ENCODE measurements around the gene OTOP3.
A peak's percentile ranks its signal among the peaks of the same experiment; 100 is the strongest.

The OTOP3 gene

DNA sequence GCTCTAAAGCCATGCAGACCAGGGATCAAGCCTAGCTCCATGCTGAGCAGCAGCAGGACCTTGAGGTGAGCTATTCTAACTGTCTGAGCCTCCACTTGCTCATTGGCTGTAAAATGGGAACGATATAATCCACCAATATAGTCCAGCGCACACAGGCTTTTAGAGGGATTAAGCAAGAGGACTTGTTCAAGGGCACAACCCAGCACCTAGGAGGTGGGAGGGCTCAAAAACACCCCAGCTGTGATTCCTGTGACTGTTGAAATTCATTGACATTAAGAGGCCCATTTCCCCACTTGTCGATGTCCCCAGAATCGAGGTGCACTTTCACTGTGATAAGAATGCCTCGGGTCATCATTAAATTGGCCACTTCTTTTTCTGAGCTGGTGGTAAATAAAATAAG lies 16.8 kb upstream of the OTOP3 start:
- H3K9ac ChIP-seq (ENCODE audit: low read depth, low read length) = no peak overlapping the region
- H3K9me3 ChIP-seq (ENCODE audit: insufficient read depth, low read depth, low read length) = no peaks in the 10 kb centered on the region
- no peaks in the 10 kb centered on the region for H3K4me1 ChIP-seq (ENCODE audit: insufficient read depth, low read length)
- WGBS = 97% methylated on average over 5 of the region's 5 CpGs
- no peak overlapping the region for H3K27ac ChIP-seq (ENCODE audit: low read depth, low read length)
- no peaks in the 10 kb centered on the region for H3K36me3 ChIP-seq (ENCODE audit: insufficient read depth, low read length)
- peaks cover 34% of the 10 kb centered on the region for H3K27me3 ChIP-seq (ENCODE audit: insufficient read depth, low read length)
- H3K4me3 ChIP-seq (ENCODE audit: low read length) = no peak overlapping the region

- Histone ChIP-seq H3K4me1 (ENCODE audit: insufficient read depth, low read length) (0 out of 2 replicates have a peak, but pooled peaks cover 2% of the 10 kb centered on the region), H3K27ac (ENCODE audit: low read depth, low read length) (no peak overlapping the region), H3K9ac (ENCODE audit: low read depth, low read length) (no peak overlapping the region), H3K4me3 (ENCODE audit: low read length) (no peak overlapping the region), H3K36me3 (ENCODE audit: insufficient read depth, low read length) (no peaks in the 10 kb centered on the region), H3K9me3 (ENCODE audit: insufficient read depth, low read depth, low read length) (no peaks in the 10 kb centered on the region), H3K27me3 (ENCODE audit: insufficient read depth, low read length) (peaks cover 42% of the 10 kb centered on the region)
- WGBS = 89% methylated on average over 67 of the region's 67 CpGs
These were observed 16.0 kb upstream of the OTOP3 start for GRCh38 chr17:74919440-74920305.

GRCh38 chr17:74920306-74920620 lies 15.4 kb upstream of the OTOP3 start:
- no peaks in the 10 kb centered on the region for H3K36me3 ChIP-seq (ENCODE audit: insufficient read depth, low read length)
- H3K4me1 ChIP-seq (ENCODE audit: insufficient read depth, low read length) = 0 out of 2 replicates have a peak, but pooled peaks cover 2% of the 10 kb centered on the region
- H3K9ac ChIP-seq (ENCODE audit: low read depth, low read length) = no peak overlapping the region
- H3K27ac ChIP-seq (ENCODE audit: low read depth, low read length) = no peak overlapping the region
- H3K9me3 ChIP-seq (ENCODE audit: insufficient read depth, low read depth, low read length) = no peaks in the 10 kb centered on the region
- H3K4me3 ChIP-seq (ENCODE audit: low read length) = no peak overlapping the region
- WGBS = 94% methylated on average over 27 of the region's 27 CpGs
- H3K27me3 ChIP-seq (ENCODE audit: insufficient read depth, low read length) = peaks cover 48% of the 10 kb centered on the region

DNA sequence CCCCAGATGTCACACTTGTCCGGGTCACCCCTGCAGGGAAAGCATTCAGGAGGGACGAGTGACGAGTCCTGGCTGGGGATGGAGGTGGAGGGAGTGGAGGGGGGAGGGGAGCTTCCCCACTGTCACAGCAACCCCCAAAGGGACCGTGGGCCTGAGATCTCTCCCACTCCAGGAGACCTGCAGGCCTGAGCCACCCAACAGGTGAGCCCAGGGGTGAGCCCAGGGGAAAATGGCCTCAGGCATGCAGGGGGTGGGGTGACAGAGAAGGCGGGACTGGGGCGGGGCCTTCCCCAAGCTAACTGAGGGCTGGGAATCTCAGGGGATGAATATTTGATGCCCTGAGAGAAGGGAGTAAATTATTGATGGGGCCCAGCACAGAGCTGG lies 15.1 kb upstream of the OTOP3 start:
- H3K36me3 ChIP-seq (ENCODE audit: insufficient read depth, low read length) = no peaks in the 10 kb centered on the region
- WGBS = 61% methylated on average over 5 of the region's 6 CpGs
- no peak overlapping the region for H3K9ac ChIP-seq (ENCODE audit: low read depth, low read length)
- H3K27ac ChIP-seq (ENCODE audit: low read depth, low read length) = no peak overlapping the region
- H3K4me1 ChIP-seq (ENCODE audit: insufficient read depth, low read length) = 0 out of 2 replicates have a peak, but pooled peaks cover 2% of the 10 kb centered on the region
- H3K27me3 ChIP-seq (ENCODE audit: insufficient read depth, low read length) = peaks cover 52% of the 10 kb centered on the region
- H3K9me3 ChIP-seq (ENCODE audit: insufficient read depth, low read depth, low read length) = no peaks in the 10 kb centered on the region
- no peak overlapping the region for H3K4me3 ChIP-seq (ENCODE audit: low read length)

- 0 out of 2 replicates have a peak, but pooled peaks cover 2% of the 10 kb centered on the region for H3K4me1 ChIP-seq (ENCODE audit: insufficient read depth, low read length)
- H3K27me3 ChIP-seq (ENCODE audit: insufficient read depth, low read length) = peaks cover 57% of the 10 kb centered on the region
- H3K36me3 ChIP-seq (ENCODE audit: insufficient read depth, low read length) = no peaks in the 10 kb centered on the region
- H3K27ac ChIP-seq (ENCODE audit: low read depth, low read length) = no peak overlapping the region
- H3K4me3 ChIP-seq (ENCODE audit: low read length) = no peak overlapping the region
- 68% methylated on average over 19 of the region's 19 CpGs for WGBS
- no peak overlapping the region for H3K9ac ChIP-seq (ENCODE audit: low read depth, low read length)
- H3K9me3 ChIP-seq (ENCODE audit: insufficient read depth, low read depth, low read length) = no peaks in the 10 kb centered on the region
These were observed 14.5 kb upstream of the OTOP3 start for GRCh38 chr17:74921026-74921681.

- H3K27ac ChIP-seq (ENCODE audit: low read depth, low read length) = no peak overlapping the region
- WGBS = 93% methylated on average over 2 of the region's 2 CpGs
- no peak overlapping the region for H3K4me3 ChIP-seq (ENCODE audit: low read length)
- H3K9me3 ChIP-seq (ENCODE audit: insufficient read depth, low read depth, low read length) = no peaks in the 10 kb centered on the region
- H3K4me1 ChIP-seq (ENCODE audit: insufficient read depth, low read length) = 0 out of 2 replicates have a peak, but pooled peaks cover 2% of the 10 kb centered on the region
- peaks cover 63% of the 10 kb centered on the region for H3K27me3 ChIP-seq (ENCODE audit: insufficient read depth, low read length)
- no peak overlapping the region for H3K9ac ChIP-seq (ENCODE audit: low read depth, low read length)
- no peaks in the 10 kb centered on the region for H3K36me3 ChIP-seq (ENCODE audit: insufficient read depth, low read length)
These were observed 13.9 kb upstream of the OTOP3 start for GRCh38 chr17:74921769-74922168.

DNA sequence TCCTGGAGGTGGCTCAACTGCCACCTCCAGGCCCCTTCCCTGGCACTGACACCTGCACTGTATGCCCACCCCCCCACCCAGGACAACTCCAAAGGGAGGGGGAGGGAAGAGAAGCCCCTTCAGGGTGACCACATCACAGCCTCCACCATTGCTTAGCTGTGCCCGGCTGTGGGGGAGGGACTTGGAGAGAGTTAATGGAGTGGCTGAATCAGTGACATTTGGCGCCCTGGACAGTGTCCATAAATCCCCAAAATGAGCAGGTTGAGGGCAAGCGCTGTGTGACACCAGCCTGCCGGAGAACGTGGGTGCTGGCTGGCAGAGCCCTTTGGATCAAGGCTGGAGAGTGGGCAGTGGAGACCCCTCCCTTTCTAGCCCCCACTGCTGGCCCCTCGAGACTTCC lies 13.5 kb upstream of the OTOP3 start:
- WGBS = 82% methylated on average over 6 of the region's 6 CpGs
- Histone ChIP-seq H3K27me3 (ENCODE audit: insufficient read depth, low read length) (peaks cover 67% of the 10 kb centered on the region), H3K4me3 (ENCODE audit: low read length) (no peak overlapping the region; the same call in 1 of the 2 replicates)

GRCh38 chr17:74922694-74923537 lies 12.8 kb upstream of the OTOP3 start, which contains the start of gene USH1G:
TSS of gene USH1G (minus strand) at chr17:74923255. CDS start at chr17:74923073, 182 bp downstream.
- 9% methylated on average over 57 of the region's 57 CpGs for WGBS
- H3K9ac ChIP-seq (ENCODE audit: low read depth, low read length) = no peak within 1 kb of the TSS
- no peak within 1 kb of the TSS for H3K27ac ChIP-seq (ENCODE audit: low read depth, low read length)

More for the DNA sequence above, 13.5 kb upstream of the OTOP3 start:
- Histone ChIP-seq H3K36me3 (ENCODE audit: insufficient read depth, low read length) (no peaks in the 10 kb centered on the region), H3K27ac (ENCODE audit: low read depth, low read length) (no peak overlapping the region), H3K9ac (ENCODE audit: low read depth, low read length) (no peak overlapping the region), H3K9me3 (ENCODE audit: insufficient read depth, low read depth, low read length) (no peaks in the 10 kb centered on the region), H3K4me1 (ENCODE audit: insufficient read depth, low read length) (0 out of 2 replicates have a peak, but pooled peaks cover 2% of the 10 kb centered on the region)

DNA sequence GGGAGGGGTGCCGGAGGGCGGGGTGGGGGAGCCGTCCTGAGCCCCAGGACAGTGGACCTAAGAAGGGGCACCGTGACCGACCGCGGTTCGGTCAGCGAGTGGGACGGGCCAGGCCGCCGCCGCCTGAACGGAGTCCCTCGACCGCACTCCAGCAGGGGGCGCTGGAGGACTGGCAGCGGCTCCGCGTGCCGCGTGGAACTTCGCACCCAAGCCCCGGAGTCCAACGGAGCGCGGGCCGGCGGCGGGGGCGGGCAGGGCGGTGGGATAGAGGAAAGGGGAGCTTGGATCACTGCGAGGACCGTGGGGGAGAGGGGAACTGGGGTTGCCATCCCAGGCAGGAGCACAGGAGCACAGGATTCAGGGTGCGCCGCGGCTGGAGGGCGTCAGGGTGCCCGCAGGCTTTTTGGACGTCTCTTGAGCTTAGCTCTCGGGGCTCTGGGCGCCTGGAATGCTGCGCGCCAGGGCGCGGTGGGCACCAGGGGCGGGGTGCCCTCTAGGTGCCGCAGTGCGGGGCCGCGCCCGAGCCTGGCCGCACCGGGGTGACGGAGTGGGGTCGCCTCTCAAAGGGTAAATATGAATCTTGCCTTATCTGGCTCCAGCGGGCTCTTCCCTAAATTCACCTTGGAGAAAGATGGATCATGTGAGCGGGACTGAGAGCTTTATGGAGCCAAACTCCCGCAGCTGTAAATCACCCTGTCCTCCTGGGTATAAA lies 12.0 kb upstream of the OTOP3 start:
- WGBS = 4% methylated on average over 59 of the region's 59 CpGs

More at GRCh38 chr17:74922694-74923537, 12.8 kb upstream of the OTOP3 start, which contains the start of gene USH1G:
- Histone ChIP-seq H3K4me1 (ENCODE audit: insufficient read depth, low read length) (0 out of 2 replicates have a peak, but pooled peaks cover 2% of the 10 kb centered on the region), H3K9me3 (ENCODE audit: insufficient read depth, low read depth, low read length) (no peaks in the 10 kb centered on the region), H3K4me3 (ENCODE audit: low read length) (peak within 1 kb of the TSS; percentile 47), H3K36me3 (ENCODE audit: insufficient read depth, low read length) (no peaks in the 10 kb centered on the region), H3K27me3 (ENCODE audit: insufficient read depth, low read length) (peaks cover 74% of the 10 kb centered on the region)

GRCh38 chr17:74924250-74924948 lies 11.3 kb upstream of the OTOP3 start, which contains the start of gene OTOP2:
TSS of gene OTOP2 (plus strand) at chr17:74924273. CDS start at chr17:74924633, 360 bp downstream.
- peaks cover 85% of the 10 kb centered on the region for H3K27me3 ChIP-seq (ENCODE audit: insufficient read depth, low read length)

More for the DNA sequence above, 12.0 kb upstream of the OTOP3 start:
- H3K36me3 ChIP-seq (ENCODE audit: insufficient read depth, low read length) = no peaks in the 10 kb centered on the region
- peak overlapping the region; percentile 47 for H3K4me3 ChIP-seq (ENCODE audit: low read length)
- H3K9me3 ChIP-seq (ENCODE audit: insufficient read depth, low read depth, low read length) = no peaks in the 10 kb centered on the region
- peaks cover 82% of the 10 kb centered on the region for H3K27me3 ChIP-seq (ENCODE audit: insufficient read depth, low read length)
- H3K4me1 ChIP-seq (ENCODE audit: insufficient read depth, low read length) = 0 out of 2 replicates have a peak, but pooled peaks cover 2% of the 10 kb centered on the region
- H3K27ac ChIP-seq (ENCODE audit: low read depth, low read length) = no peak overlapping the region
- no peak overlapping the region for H3K9ac ChIP-seq (ENCODE audit: low read depth, low read length)

More at GRCh38 chr17:74924250-74924948, 11.3 kb upstream of the OTOP3 start, which contains the start of gene OTOP2:
- Histone ChIP-seq H3K4me1 (ENCODE audit: insufficient read depth, low read length) (0 out of 2 replicates have a peak, but pooled peaks cover 2% of the 10 kb centered on the region), H3K4me3 (ENCODE audit: low read length) (peak within 1 kb of the TSS; percentile 47), H3K9ac (ENCODE audit: low read depth, low read length) (no peak within 1 kb of the TSS; the same call in 1 of the 2 replicates), H3K36me3 (ENCODE audit: insufficient read depth, low read length) (no peaks in the 10 kb centered on the region), H3K27ac (ENCODE audit: low read depth, low read length) (no peak within 1 kb of the TSS), H3K9me3 (ENCODE audit: insufficient read depth, low read depth, low read length) (no peaks in the 10 kb centered on the region)
- WGBS = 6% methylated on average over 52 of the region's 54 CpGs

All from HUES64 (cell line).